Mammary epithelial cell (primary cell): ENCODE results near the gene LRCOL1.

Source experiments
- EZH2 ChIP-seq: IDR thresholded peaks from 2 replicates; pipeline ENCODE4 v1.6.1; 2012; ENCODE audit warnings: low read length, inconsistent platforms, borderline replicate concordance
- TF ChIP-seq, protein P1 (sequence below), 2 donors: IDR thresholded peaks in 1 of 2; conservative IDR thresholded peaks in 1 of 2; 2 replicates each; pipeline ENCODE4 v1.5.1; 2011 to 2012; ENCODE audit warnings: inconsistent platforms in 2 of 2, low read length in 2 of 2, mild to moderate bottlenecking in 2 of 2, control low read depth in 1 of 2, low read depth in 1 of 2; ENCODE audit not compliant: insufficient read depth in 1 of 2; ENCODE audit errors: extremely low read depth in 1 of 2

DNA sequence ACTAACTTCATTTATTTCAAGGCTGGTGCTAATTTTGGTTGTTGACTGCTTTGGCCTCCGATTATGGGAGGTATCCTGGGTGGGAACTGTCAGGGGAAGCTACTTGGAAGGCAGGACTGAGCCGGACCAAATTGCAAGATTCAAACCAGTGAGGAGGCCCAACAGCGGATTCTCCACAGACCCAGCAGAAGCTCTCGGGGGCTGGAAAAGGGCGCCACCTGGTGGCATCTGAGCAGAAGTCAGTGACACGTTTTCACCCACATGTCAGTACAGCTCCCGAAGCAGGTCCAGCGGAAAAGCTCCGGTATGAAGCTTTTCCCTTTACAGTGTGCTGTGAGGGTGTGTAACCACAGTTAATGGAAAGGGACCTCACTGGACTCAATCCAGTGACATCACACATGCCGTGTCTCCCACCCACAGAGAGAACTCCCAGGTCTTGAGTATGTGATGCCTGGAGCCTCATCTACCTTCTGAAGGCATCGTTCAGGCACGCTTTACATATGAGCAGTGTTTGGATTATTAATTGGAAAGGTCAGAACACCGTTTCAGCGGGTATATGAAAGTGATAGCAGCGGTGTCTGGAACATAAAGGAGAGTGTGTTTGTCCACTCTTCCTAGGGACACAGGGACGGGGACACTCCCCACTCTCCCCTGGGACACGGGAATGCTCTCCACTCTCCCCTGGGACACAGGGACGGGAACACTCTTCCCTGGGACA, 4.6 kb upstream of the LRCOL1 start:
- TF ChIP-seq, protein P1, sequence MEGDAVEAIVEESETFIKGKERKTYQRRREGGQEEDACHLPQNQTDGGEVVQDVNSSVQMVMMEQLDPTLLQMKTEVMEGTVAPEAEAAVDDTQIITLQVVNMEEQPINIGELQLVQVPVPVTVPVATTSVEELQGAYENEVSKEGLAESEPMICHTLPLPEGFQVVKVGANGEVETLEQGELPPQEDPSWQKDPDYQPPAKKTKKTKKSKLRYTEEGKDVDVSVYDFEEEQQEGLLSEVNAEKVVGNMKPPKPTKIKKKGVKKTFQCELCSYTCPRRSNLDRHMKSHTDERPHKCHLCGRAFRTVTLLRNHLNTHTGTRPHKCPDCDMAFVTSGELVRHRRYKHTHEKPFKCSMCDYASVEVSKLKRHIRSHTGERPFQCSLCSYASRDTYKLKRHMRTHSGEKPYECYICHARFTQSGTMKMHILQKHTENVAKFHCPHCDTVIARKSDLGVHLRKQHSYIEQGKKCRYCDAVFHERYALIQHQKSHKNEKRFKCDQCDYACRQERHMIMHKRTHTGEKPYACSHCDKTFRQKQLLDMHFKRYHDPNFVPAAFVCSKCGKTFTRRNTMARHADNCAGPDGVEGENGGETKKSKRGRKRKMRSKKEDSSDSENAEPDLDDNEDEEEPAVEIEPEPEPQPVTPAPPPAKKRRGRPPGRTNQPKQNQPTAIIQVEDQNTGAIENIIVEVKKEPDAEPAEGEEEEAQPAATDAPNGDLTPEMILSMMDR (conservative IDR thresholded peaks at IDR 0.05 in 1 of 2, IDR thresholded peaks at IDR 0.05 in 1 of 2; ENCODE audit: extremely low read depth in 1 of 2, insufficient read depth in 1 of 2, low read depth in 1 of 2, low read length in 2 of 2), result peak; percentile 73 to 87
- TF ChIP-seq EZH2, result no peak
